Measurements from ENCODE around the gene DIS3L. TPM values are rescaled to one million over a fixed set of nuclear protein-coding genes. Genes with fewer than 3 reads are reported as not detected.
A peak's percentile ranks its signal among the peaks of the same experiment; 100 is the strongest.

DIS3L gene
- total and polyA plus RNA-seq, 7 donors, result 11.0 to 41.5 (median 32.3) TPM

GRCh38 chr15:66285533-66286280, 7.7 kb upstream of the DIS3L start:
- Histone ChIP-seq H3K4me1 (no peaks in the 10 kb centered on the region), H3K9me3 (no peaks in the 10 kb centered on the region), H3K27me3 (ENCODE audit: insufficient read depth in 3 of 3, low read length in 2 of 3) (no peaks in the 10 kb centered on the region), H3K36me3 (ENCODE audit: insufficient read depth in 1 of 2, low read depth in 1 of 2) (no peaks in the 10 kb centered on the region), H3K4me3 (no peak overlapping the region), H3K27ac (no peak overlapping the region)
- intact Hi-C loops (cut with DNase I), result loop anchor here (5.0 to 10.0 kb wide), 5 partner anchors 33 to 651 kb away; partner anchors contain the start of gene MEGF11 (in 1 of the 2)
- 84 to 88% (median 86%) methylated on average over 6 of the region's 6 CpGs for WGBS, 3 donors
- no peak for ATAC-seq
- TF ChIP-seq, protein P1, sequence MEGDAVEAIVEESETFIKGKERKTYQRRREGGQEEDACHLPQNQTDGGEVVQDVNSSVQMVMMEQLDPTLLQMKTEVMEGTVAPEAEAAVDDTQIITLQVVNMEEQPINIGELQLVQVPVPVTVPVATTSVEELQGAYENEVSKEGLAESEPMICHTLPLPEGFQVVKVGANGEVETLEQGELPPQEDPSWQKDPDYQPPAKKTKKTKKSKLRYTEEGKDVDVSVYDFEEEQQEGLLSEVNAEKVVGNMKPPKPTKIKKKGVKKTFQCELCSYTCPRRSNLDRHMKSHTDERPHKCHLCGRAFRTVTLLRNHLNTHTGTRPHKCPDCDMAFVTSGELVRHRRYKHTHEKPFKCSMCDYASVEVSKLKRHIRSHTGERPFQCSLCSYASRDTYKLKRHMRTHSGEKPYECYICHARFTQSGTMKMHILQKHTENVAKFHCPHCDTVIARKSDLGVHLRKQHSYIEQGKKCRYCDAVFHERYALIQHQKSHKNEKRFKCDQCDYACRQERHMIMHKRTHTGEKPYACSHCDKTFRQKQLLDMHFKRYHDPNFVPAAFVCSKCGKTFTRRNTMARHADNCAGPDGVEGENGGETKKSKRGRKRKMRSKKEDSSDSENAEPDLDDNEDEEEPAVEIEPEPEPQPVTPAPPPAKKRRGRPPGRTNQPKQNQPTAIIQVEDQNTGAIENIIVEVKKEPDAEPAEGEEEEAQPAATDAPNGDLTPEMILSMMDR (IDR thresholded peaks at IDR 0.05), result no peak
- no peak for DNase-seq

- Histone ChIP-seq H3K9me3 (no peaks in the 10 kb centered on the region), H3K4me3 (no peak overlapping the region), H3K27me3 (ENCODE audit: insufficient read depth in 3 of 3, low read length in 2 of 3) (no peaks in the 10 kb centered on the region), H3K36me3 (ENCODE audit: insufficient read depth in 1 of 2, low read depth in 1 of 2) (no peaks in the 10 kb centered on the region), H3K4me1 (peaks cover 9% of the 10 kb centered on the region), H3K27ac (no peak overlapping the region)
- DNase-seq (no peak), ATAC-seq (peak in 1 of 4 donors; percentile 52)
- intact Hi-C loops (cut with DNase I), result loop anchor here (5.0 to 10.0 kb wide), 5 partner anchors 35 to 653 kb away; partner anchors contain the start of gene MEGF11 (in 1 of the 2)
- WGBS, 3 donors, result 16 to 19% (median 16%) methylated on average over 6 of the region's 6 CpGs
- TF ChIP-seq, protein P1 (IDR thresholded peaks at IDR 0.05), result peak; percentile 61
Observed at GRCh38 chr15:66287461-66288057, 5.8 kb upstream of the DIS3L start.

GRCh38 chr15:66288093-66288492, 5.3 kb upstream of the DIS3L start:
- Histone ChIP-seq H3K27ac (no peak overlapping the region), H3K4me3 (no peak overlapping the region), H3K27me3 (ENCODE audit: insufficient read depth in 3 of 3, low read length in 2 of 3) (no peaks in the 10 kb centered on the region), H3K4me1 (peaks cover 12% of the 10 kb centered on the region), H3K9me3 (no peaks in the 10 kb centered on the region), H3K36me3 (ENCODE audit: insufficient read depth in 1 of 2, low read depth in 1 of 2) (no peaks in the 10 kb centered on the region)
- no peak for ATAC-seq
- TF ChIP-seq, protein P1 (IDR thresholded peaks at IDR 0.05), result no peak
- intact Hi-C loops (cut with DNase I), result loop anchor here (5.0 to 10.0 kb wide), 5 partner anchors 36 to 653 kb away; partner anchors contain the start of gene MEGF11 (in 1 of the 2)
- DNase-seq, result no peak

GRCh38 chr15:66288551-66289185, 4.7 kb upstream of the DIS3L start:
- H3K27ac ChIP-seq, result no peak overlapping the region
- H3K36me3 ChIP-seq (ENCODE audit: insufficient read depth in 1 of 2, low read depth in 1 of 2), result no peaks in the 10 kb centered on the region
- DNase-seq, result no peak
- ATAC-seq, result no peak
- no peak overlapping the region for H3K4me3 ChIP-seq
- WGBS, 3 donors, result 66 to 70% (median 67%) methylated on average over 6 of the region's 6 CpGs
- TF ChIP-seq, protein P1 (IDR thresholded peaks at IDR 0.05), result no peak
- intact Hi-C loops (cut with DNase I), result loop anchor here (5.0 to 10.0 kb wide), 5 partner anchors 36 to 654 kb away; partner anchors contain the start of gene MEGF11 (in 1 of the 2)
- H3K9me3 ChIP-seq, result no peaks in the 10 kb centered on the region
- peaks cover 12% of the 10 kb centered on the region for H3K4me1 ChIP-seq
- no peaks in the 10 kb centered on the region for H3K27me3 ChIP-seq (ENCODE audit: insufficient read depth in 3 of 3, low read length in 2 of 3)
